Muscle of leg (tissue), 11 donors: ENCODE data around the gene GAS2. TPM values are rescaled to one million over a fixed set of nuclear protein-coding genes. Genes with fewer than 3 reads are reported as not detected.

Experiments
- DNase-seq: peaks from one replicate; pipeline ENCODE4 v3.0.0; 2013
- H3K27ac ChIP-seq: one replicate; pipeline ENCODE4 v1.5.1; 2013; ENCODE audit warnings: mild to moderate bottlenecking, low read length, control low read depth
- H3K27me3 ChIP-seq: one replicate; pipeline ENCODE4 v1.6.1; 2013; ENCODE audit warnings: low read length; ENCODE audit not compliant: control insufficient read depth, insufficient read depth
- H3K36me3 ChIP-seq: one replicate; pipeline ENCODE4 v1.6.1; 2013; ENCODE audit warnings: low read length; ENCODE audit not compliant: control insufficient read depth, insufficient read depth
- H3K4me1 ChIP-seq: one replicate; pipeline ENCODE4 v1.6.1; 2013; ENCODE audit warnings: low read length; ENCODE audit not compliant: control insufficient read depth, insufficient read depth
- H3K4me3 ChIP-seq: one replicate; pipeline ENCODE4 v1.5.1; 2013; ENCODE audit warnings: low read length, control low read depth
- H3K9me3 ChIP-seq: replicated peaks from 2 replicates; pipeline ENCODE4 v1.6.1; 2013; ENCODE audit warnings: low read depth, low read length; ENCODE audit not compliant: control insufficient read depth
- WGBS: methylation state at CpG from one replicate; pipeline ENCODE4 v1.1.5; 2013; ENCODE audit warnings: missing lambda C conversion rate; ENCODE audit not compliant: insufficient coverage; 5-methylcytosine and 5-hydroxymethylcytosine counted together
- polyA plus RNA-seq, 8 donors: library from polyadenylated mRNA; unstranded; fragments of 120-200 nt; gene quantifications; one replicate each; pipeline versions ENCODE4 v1.2.1 to v1.2.3, GENCODE V29; 2013; ENCODE audit warnings: inconsistent platforms in 1 of 8, low replicate concordance in 1 of 8; ENCODE audit not compliant: insufficient read length in 8 of 8, insufficient read depth in 1 of 8
- total RNA-seq: library from RNA; stranded (reverse); fragments of 120-200 nt; gene quantifications from one replicate; pipeline ENCODE4 v1.2.4, GENCODE V29; 2013

Gene GAS2
- total and polyA plus RNA-seq, 9 donors: 8.4 to 90.1 (median 25.7) TPM

DNA sequence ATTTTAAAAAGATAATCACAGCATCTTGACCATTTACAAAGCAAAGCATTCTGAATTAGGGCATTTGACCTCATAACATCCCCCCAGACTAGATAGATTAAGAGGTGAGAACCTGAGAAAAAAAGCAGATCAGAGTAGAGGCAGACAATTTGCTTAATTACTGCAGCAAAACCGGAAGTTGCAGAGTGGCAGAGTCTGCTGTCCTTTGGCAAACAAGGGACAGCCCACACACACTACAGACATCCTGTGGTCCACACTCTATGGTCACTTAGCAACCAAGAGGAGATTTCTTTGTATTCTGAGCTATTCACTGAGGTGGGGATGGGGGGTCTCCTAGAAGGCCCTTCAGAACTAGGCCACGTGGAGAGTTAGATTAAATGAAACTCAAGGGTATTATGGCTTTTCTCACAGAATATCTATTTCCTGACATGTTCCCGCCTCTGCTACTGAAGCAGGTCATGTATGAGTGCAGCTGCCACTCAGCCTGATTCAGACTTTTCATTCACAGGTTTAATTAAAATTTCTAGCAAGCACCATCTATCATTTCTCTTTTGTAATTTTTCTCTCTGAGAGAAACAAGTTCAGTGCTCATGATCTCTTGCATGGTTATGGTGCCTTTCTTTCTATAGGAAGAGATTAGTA, 114.7 kb downstream of the GAS2 start:
- Histone ChIP-seq H3K27me3 (no peaks in the 10 kb centered on the region), H3K36me3 (no peaks in the 10 kb centered on the region), H3K4me1 (no peaks in the 10 kb centered on the region), H3K27ac (no peak overlapping the region), H3K9me3 (no peaks in the 10 kb centered on the region), H3K4me3 (no peak overlapping the region)
- no CpG with 5 or more reads among the region's 3 CpGs for WGBS
- no peak for DNase-seq

DNA sequence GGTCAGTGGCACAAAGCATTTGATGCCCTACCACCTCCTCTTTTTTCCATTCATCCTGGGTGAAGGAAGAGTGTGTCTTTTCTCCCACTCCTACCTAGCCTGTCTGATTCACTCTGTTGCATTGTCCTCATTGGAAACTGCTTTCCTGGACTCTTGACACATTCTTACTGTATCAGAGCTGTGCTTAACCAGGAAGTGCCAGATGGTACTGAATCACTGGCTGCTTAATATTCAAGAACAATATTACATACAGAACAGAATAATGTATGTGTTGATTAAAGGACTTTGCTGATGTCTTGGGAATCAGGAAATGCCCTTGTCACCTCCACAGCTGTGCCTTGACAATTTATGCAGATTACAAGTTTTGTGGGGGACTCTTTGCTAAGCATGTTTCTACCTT, 118.8 kb downstream of the GAS2 start:
- DNase-seq: peak; percentile 30

DNA sequence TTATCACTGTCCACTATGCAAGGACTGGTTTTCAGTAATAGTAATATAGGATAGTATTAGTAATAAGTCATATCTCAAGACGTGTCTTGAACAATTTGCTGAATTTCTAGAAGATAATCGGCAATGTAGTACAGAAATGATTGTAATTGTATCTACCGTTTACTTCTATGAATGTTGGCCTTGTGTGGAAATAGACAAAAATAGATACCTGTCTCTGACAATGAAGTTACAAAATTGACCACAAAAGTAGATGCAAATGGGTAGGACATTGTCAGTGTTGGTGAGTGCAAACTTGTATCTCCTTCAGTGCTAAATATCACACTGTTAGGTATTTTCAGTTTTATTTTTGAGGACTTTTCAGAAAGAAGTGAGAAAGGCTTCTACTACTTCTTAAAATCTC, 120.1 kb downstream of the GAS2 start:
- Histone ChIP-seq H3K4me3 (no peak overlapping the region), H3K4me1 (no peaks in the 10 kb centered on the region), H3K36me3 (no peaks in the 10 kb centered on the region), H3K27ac (no peak overlapping the region), H3K9me3 (no peaks in the 10 kb centered on the region), H3K27me3 (no peaks in the 10 kb centered on the region)
- WGBS: 83% methylated on average over 1 of the region's 3 CpGs
- no peak for DNase-seq

More for the DNA sequence above, 118.8 kb downstream of the GAS2 start:
- Histone ChIP-seq H3K9me3 (no peaks in the 10 kb centered on the region), H3K4me1 (no peaks in the 10 kb centered on the region), H3K36me3 (no peaks in the 10 kb centered on the region), H3K27me3 (no peaks in the 10 kb centered on the region), H3K27ac (no peak overlapping the region), H3K4me3 (no peak overlapping the region)

DNA sequence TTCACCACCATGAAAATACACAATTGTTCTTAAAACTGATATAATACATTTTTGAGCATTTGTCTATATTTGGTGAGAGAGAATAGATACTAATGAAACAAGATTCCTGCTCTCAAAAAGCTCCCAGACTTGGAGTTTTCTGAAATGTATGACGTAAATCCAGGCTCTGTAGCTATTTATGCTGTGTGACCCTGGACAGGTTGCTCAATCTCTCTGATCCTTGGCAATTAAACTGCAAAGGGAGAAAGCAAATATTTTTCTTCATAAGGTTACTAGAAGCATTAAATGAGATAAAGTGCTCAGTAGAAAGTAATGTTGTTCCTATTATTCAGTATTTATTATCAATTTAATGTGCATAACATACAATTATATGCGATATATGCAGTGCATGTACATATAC, 120.6 kb downstream of the GAS2 start:
- Histone ChIP-seq H3K36me3 (no peaks in the 10 kb centered on the region), H3K4me1 (no peaks in the 10 kb centered on the region), H3K27ac (no peak overlapping the region), H3K9me3 (no peaks in the 10 kb centered on the region), H3K27me3 (no peaks in the 10 kb centered on the region), H3K4me3 (no peak overlapping the region)
- 100% methylated on average over 1 of the region's 2 CpGs for WGBS
- DNase-seq: no peak

- H3K27ac ChIP-seq: no peak overlapping the region
- H3K4me1 ChIP-seq: no peaks in the 10 kb centered on the region
- peak; percentile 71 for DNase-seq
- no peaks in the 10 kb centered on the region for H3K9me3 ChIP-seq
- H3K4me3 ChIP-seq: no peak overlapping the region
- 50% methylated on average over 4 of the region's 9 CpGs for WGBS
- H3K36me3 ChIP-seq: no peaks in the 10 kb centered on the region
- no peaks in the 10 kb centered on the region for H3K27me3 ChIP-seq
Measured at GRCh38 chr11:22787551-22788162, 121.2 kb downstream of the GAS2 start.

- Histone ChIP-seq H3K27me3 (no peaks in the 10 kb centered on the region), H3K4me1 (no peaks in the 10 kb centered on the region), H3K36me3 (no peaks in the 10 kb centered on the region), H3K4me3 (no peak overlapping the region), H3K9me3 (no peaks in the 10 kb centered on the region), H3K27ac (no peak overlapping the region)
- 10% methylated on average over 3 of the region's 3 CpGs for WGBS
- peak; percentile 48 for DNase-seq
Measured at GRCh38 chr11:22792497-22792896, 126.1 kb downstream of the GAS2 start.

GRCh38 chr11:22795914-22796313, 129.5 kb downstream of the GAS2 start:
- no peak for DNase-seq
- Histone ChIP-seq H3K4me3 (no peak overlapping the region), H3K27ac (no peak overlapping the region), H3K36me3 (no peaks in the 10 kb centered on the region), H3K9me3 (no peaks in the 10 kb centered on the region), H3K27me3 (no peaks in the 10 kb centered on the region), H3K4me1 (no peaks in the 10 kb centered on the region)
- WGBS: no CpG with 5 or more reads among the region's 1 CpG

- 91% methylated on average over 3 of the region's 3 CpGs for WGBS
Measured at GRCh38 chr11:22797047-22797446, 130.6 kb downstream of the GAS2 start.

DNA sequence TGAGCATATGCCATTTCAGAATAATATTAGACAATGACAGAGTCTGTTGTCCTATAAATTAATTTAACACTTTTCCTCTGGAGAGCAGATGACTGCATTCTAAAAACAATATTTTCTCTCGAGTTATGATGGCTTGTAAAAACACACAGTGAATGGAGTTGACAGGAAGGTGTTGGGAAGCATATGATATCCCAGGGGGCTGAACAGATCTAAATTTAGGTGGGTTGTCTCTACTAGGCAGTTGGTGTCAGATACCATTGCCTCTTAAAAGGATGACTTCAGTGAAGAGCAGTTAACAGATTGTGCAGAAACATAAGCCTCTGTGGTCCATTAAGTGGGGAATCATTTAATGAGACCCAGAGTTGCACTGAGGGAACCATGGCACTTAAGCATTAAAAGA, 132.5 kb downstream of the GAS2 start:
- H3K27ac ChIP-seq: no peak overlapping the region
- H3K27me3 ChIP-seq: no peaks in the 10 kb centered on the region
- WGBS: no CpG with 5 or more reads among the region's 1 CpG
- no peak overlapping the region for H3K4me3 ChIP-seq
- no peaks in the 10 kb centered on the region for H3K4me1 ChIP-seq
- DNase-seq: no peak
- no peaks in the 10 kb centered on the region for H3K9me3 ChIP-seq
- no peaks in the 10 kb centered on the region for H3K36me3 ChIP-seq

More at GRCh38 chr11:22797047-22797446, 130.6 kb downstream of the GAS2 start:
- no peak overlapping the region for H3K4me3 ChIP-seq
- no peaks in the 10 kb centered on the region for H3K27me3 ChIP-seq
- DNase-seq: no peak
- H3K9me3 ChIP-seq: no peaks in the 10 kb centered on the region
- no peaks in the 10 kb centered on the region for H3K36me3 ChIP-seq
- no peaks in the 10 kb centered on the region for H3K4me1 ChIP-seq
- no peak overlapping the region for H3K27ac ChIP-seq

- no peaks in the 10 kb centered on the region for H3K4me1 ChIP-seq
- H3K4me3 ChIP-seq: no peak overlapping the region
- no peaks in the 10 kb centered on the region for H3K27me3 ChIP-seq
- no peaks in the 10 kb centered on the region for H3K9me3 ChIP-seq
- H3K27ac ChIP-seq: no peak overlapping the region
- WGBS: 70% methylated on average over 2 of the region's 5 CpGs
- H3K36me3 ChIP-seq: no peaks in the 10 kb centered on the region
- no peak for DNase-seq
Measured at GRCh38 chr11:22800482-22800881, 134.1 kb downstream of the GAS2 start.
